Gastroesophageal sphincter (tissue), 4 donors: ENCODE data around the gene TXNL4A. TPM values are rescaled to one million over a fixed set of nuclear protein-coding genes. Genes with fewer than 3 reads are reported as not detected.
A peak's percentile ranks its signal among the peaks of the same experiment; 100 is the strongest.
"Not testable (repeated sequence)": the region's sequence is repeated elsewhere in the genome, so short reads cannot be mapped to it uniquely, and the experiment has no call there.

ENCODE experiments used
- ATAC-seq: fragments of 150-250 bp; one replicate; pipeline ENCODE4 v1.9.1; 2016; ENCODE audit warnings: mild to moderate bottlenecking, moderate library complexity
- H3K27ac ChIP-seq, 4 donors: fragments of 200-600 bp; sonication (generic) in 3 of 4; 1 replicate in 3 of 4; 2 replicates in 1 of 4; pipeline ENCODE4 v1.5.1; 2016 to 2019
- H3K27me3 ChIP-seq: fragments of 200-600 bp; sonication (generic); one replicate; pipeline ENCODE4 v1.5.1; 2019
- H3K36me3 ChIP-seq, 2 donors: fragments of 200-600 bp; sonication (generic); one replicate each; pipeline ENCODE4 v1.5.1; 2019; ENCODE audit warnings: control low read depth in 1 of 2
- H3K4me1 ChIP-seq, 3 donors: fragments of 200-600 bp; sonication (generic); 1 replicate in 2 of 3; 2 replicates in 1 of 3; pipeline ENCODE4 v1.5.1; 2016 to 2019; ENCODE audit warnings: control low read depth in 2 of 3
- H3K4me3 ChIP-seq, 2 donors: fragments of 200-600 bp; sonication (generic); one replicate each; pipeline ENCODE4 v1.5.1; 2019; ENCODE audit warnings: mild to moderate bottlenecking in 1 of 2, moderate library complexity in 1 of 2
- H3K9me3 ChIP-seq, 3 donors: fragments of 200-600 bp; sonication (generic); one replicate each; pipeline ENCODE4 v1.5.1; 2017 to 2019; ENCODE audit warnings: control low read depth in 2 of 3
- CTCF ChIP-seq, 4 experiments: fragments of 200-600 bp in 2 of 4; fragments of 450-650 bp in 2 of 4; sonication (generic) in 1 of 4; IDR thresholded peaks; one replicate each; pipeline ENCODE4 v1.5.1; 2017 to 2019; ENCODE audit warnings: antibody characterized with exemption in 4 of 4, mild to moderate bottlenecking in 2 of 4, moderate library complexity in 2 of 4
- EP300 ChIP-seq: sonication (generic); formaldehyde crosslinking; IDR thresholded peaks from one replicate; pipeline ENCODE4 v1.6.1; 2017; ENCODE audit warnings: antibody characterized with exemption, mild to moderate bottlenecking
- POLR2A ChIP-seq, 2 donors: fragments of 450-650 bp; IDR thresholded peaks; one replicate each; pipeline ENCODE4 v1.6.1; 2017; ENCODE audit warnings: antibody characterized with exemption in 2 of 2, mild to moderate bottlenecking in 2 of 2, moderate library complexity in 1 of 2
- POLR2AphosphoS5 ChIP-seq: sonication (generic); formaldehyde crosslinking; IDR thresholded peaks from one replicate; pipeline ENCODE4 v1.6.1; 2017; ENCODE audit warnings: antibody characterized with exemption
- WGBS, 2 donors: methylation state at CpG; one replicate each; pipeline ENCODE4 v1.1.5; 2018; ENCODE audit warnings: low coverage in 1 of 2; 5-methylcytosine and 5-hydroxymethylcytosine counted together
- total RNA-seq, 4 donors: library from RNA; depleted of rRNA; stranded (reverse); fragments of >200 nt; gene quantifications; one replicate each; pipeline ENCODE4 v1.1.0, GENCODE V29; 2016

Gene TXNL4A
- total RNA-seq, 4 donors from 2014 or later = 20.4 to 55.3 (median 39.6) TPM

- 42 to 60% methylated on average over 4 of the region's 4 CpGs for WGBS, 2 donors
- no peaks in the 10 kb centered on the region for H3K4me1 ChIP-seq
- peaks cover 0 to 95% (median 7%) of the 10 kb centered on the region in 3 donors for H3K9me3 ChIP-seq
- H3K4me3 ChIP-seq = no peak overlapping the region
- H3K27ac ChIP-seq = no peak overlapping the region
- peaks cover 0 to 30% of the 10 kb centered on the region in 2 donors for H3K36me3 ChIP-seq
- no peak for ATAC-seq
- H3K27me3 ChIP-seq = no peaks in the 10 kb centered on the region
- no peak for TF ChIP-seq EP300
- no peak for TF ChIP-seq POLR2A (IDR thresholded peaks at IDR 0.05)
- TF ChIP-seq POLR2AphosphoS5 = no peak
- TF ChIP-seq CTCF (IDR thresholded peaks at IDR 0.05) = no peak
Measured at GRCh38 chr18:80023173-80023572, 34.8 kb upstream of the TXNL4A start.

- no peak for ATAC-seq
- Histone ChIP-seq H3K36me3 (peaks cover 0 to 30% of the 10 kb centered on the region in 2 donors), H3K4me3 (no peak overlapping the region), H3K27me3 (no peaks in the 10 kb centered on the region), H3K4me1 (no peaks in the 10 kb centered on the region), H3K9me3 (peaks cover 0 to 92% (median 7%) of the 10 kb centered on the region in 3 donors), H3K27ac (no peak overlapping the region)
- TF ChIP-seq EP300 (no peak), CTCF (IDR thresholded peaks at IDR 0.05) (no peak), POLR2A (IDR thresholded peaks at IDR 0.05) (no peak), POLR2AphosphoS5 (no peak)
- 31% methylated on average over 1 of the region's 1 CpG; no CpG with 5 or more reads in 1 of the 2 donors for WGBS, 2 donors
Measured at GRCh38 chr18:80022613-80023012, 34.2 kb upstream of the TXNL4A start.

GRCh38 chr18:80012714-80013113 lies 24.4 kb upstream of the TXNL4A start:
- no peak overlapping the region for H3K4me3 ChIP-seq
- peaks cover 0 to 42% (median 0%) of the 10 kb centered on the region in 3 donors for H3K9me3 ChIP-seq
- no peak overlapping the region for H3K27ac ChIP-seq
- no peak for ATAC-seq
- WGBS, 2 donors = 91% methylated on average over 8 of the region's 20 CpGs; no CpG with 5 or more reads in 1 of the 2 donors
- TF ChIP-seq EP300 (no peak), POLR2AphosphoS5 (no peak), CTCF (IDR thresholded peaks at IDR 0.05) (no peak), POLR2A (IDR thresholded peaks at IDR 0.05) (no peak)
- no peaks in the 10 kb centered on the region for H3K27me3 ChIP-seq
- peaks cover 0 to 19% (median 0%) of the 10 kb centered on the region in 3 donors for H3K4me1 ChIP-seq
- no peaks in the 10 kb centered on the region for H3K36me3 ChIP-seq

GRCh38 chr18:80011496-80012137 lies 23.3 kb upstream of the TXNL4A start:
- ATAC-seq, H3K4me3 ChIP-seq, H3K36me3 ChIP-seq, H3K27me3 ChIP-seq: not testable (repeated sequence)
- 86% methylated on average over 11 to 14 of the region's 14 CpGs for WGBS, 2 donors
- H3K9me3 ChIP-seq = peaks cover 0 to 48% (median 0%) of the 10 kb centered on the region in 3 donors
- H3K4me1 ChIP-seq = peaks cover 0 to 19% (median 0%) of the 10 kb centered on the region in 3 donors
- H3K27ac ChIP-seq = peak overlapping the region in 2 of 4 donors; percentile 78 to 84

GRCh38 chr18:80010551-80010906 lies 22.2 kb upstream of the TXNL4A start:
- WGBS, 2 donors = 31 to 46% methylated on average over 5 of the region's 5 CpGs
- Histone ChIP-seq H3K4me1 (peaks cover 0 to 19% (median 0%) of the 10 kb centered on the region in 3 donors), H3K9me3 (peaks cover 0 to 48% (median 0%) of the 10 kb centered on the region in 3 donors), H3K4me3 (no peak overlapping the region), H3K27ac (peak overlapping the region; percentile 62 to 84 (median 80)), H3K27me3 (no peaks in the 10 kb centered on the region), H3K36me3 (no peaks in the 10 kb centered on the region)
- TF ChIP-seq CTCF (IDR thresholded peaks at IDR 0.05) = no peak
- TF ChIP-seq POLR2AphosphoS5 = no peak
- TF ChIP-seq EP300 = no peak
- TF ChIP-seq POLR2A (IDR thresholded peaks at IDR 0.05) = no peak
- peak; percentile 58 for ATAC-seq
